ENCODE measurements around the gene MORN1.

MORN1 gene

GRCh38 chr1:2384941-2385481 lies 6.3 kb downstream of the MORN1 start:
- DNase-seq = no peak

GRCh38 chr1:2384130-2384860 lies 7.1 kb downstream of the MORN1 start:
- DNase-seq = no peak

- DNase-seq = no peak
Observed at GRCh38 chr1:2383576-2383975, 7.8 kb downstream of the MORN1 start.

DNA sequence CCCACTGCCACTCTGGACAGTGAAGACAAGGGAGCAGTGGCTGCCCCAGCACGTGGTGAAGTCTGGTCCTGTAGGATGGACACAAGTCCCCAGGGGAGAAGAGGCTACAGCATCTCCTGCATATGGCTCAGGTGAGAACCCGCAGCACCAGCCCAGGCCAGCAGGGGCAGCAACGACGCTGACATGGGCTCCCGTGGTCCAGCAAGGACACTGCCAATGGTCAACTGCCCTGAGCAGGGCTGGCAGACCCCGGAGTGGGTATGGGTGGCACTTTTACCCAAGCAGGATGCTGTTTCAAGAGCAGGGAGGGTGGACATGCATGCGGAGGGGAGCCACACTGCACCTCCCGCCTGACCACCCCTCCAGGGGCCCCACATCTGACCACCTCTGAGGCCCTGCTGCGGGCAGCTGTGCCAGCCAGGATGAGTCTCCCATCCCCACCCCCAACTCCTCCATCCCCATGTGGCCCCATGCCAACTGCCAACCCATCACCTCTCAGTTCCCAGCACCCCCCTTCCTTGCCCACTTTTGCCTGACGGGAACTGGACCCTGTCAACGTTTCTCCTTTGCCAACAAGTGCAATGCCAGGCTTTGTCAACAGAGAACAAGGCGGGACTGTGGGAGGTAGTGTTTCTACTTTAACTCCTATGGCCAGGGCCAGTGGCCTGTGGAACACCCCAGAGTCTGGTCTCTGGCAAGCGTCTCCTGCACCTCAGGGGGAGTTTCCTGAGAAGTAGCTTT lies 8.6 kb downstream of the MORN1 start:
- DNase-seq = no peak

GRCh38 chr1:2381741-2382620 lies 9.4 kb downstream of the MORN1 start:
- peak; percentile 73 for DNase-seq

GRCh38 chr1:2380816-2381591 lies 10.3 kb downstream of the MORN1 start:
- no peak for DNase-seq

DNA sequence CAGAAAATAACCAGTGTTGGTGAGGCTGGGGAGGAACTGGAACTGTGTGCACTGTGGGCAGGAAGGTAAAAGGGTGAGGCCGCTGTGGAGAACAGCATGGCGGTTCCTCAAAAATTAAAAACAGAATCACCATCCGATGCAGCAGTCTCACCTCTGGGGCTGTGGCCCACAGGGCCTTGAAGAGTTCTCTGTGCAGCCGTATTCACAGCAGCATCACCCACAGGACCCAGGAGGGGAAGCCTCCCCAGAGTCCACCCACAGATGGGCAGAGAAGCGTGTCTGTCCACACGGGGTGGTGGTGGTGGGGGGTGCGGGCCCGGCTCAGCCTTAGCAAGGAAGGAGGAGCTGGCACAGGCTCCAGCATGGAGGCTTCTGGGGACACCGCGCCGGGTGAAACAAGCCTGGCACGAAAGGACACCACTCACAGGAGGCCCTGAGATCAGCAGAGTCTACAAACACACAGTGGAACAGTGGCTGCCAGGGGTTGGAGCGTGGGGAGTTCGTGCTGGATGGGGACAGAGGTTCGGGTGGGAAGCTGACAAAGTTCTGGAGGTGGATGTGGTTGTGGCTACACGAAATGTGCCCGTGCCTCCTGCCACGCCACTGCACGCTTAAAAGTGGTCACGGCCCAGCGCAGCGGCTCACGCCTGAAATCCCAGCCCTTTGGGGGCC lies 11.5 kb downstream of the MORN1 start:
- DNase-seq = no peak

GRCh38 chr1:2378956-2379732 lies 12.2 kb downstream of the MORN1 start:
- no peak for DNase-seq

DNA sequence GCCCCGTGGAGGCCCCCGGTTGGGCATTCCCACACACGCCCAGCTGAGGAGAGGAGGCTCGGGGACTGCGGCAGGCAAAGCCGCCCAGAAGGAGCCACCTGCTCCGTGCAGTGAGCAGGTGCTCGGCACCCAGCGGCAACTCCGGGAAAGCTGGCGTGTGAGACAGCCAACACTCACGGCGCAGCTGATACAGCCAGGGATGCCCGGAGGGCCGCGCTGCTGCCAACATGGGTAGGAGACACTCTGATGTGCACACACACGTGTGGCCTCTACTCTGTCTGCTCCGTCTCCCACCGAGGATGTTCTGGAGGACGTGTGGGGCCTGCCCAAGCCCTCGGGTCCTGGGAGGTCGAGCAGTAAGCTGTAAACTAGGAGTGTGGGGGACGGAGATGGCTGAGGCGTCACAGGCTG lies 12.9 kb downstream of the MORN1 start:
- DNase-seq = no peak

GRCh38 chr1:2377751-2378440 lies 13.5 kb downstream of the MORN1 start:
- DNase-seq = no peak

GRCh38 chr1:2376931-2377672 lies 14.3 kb downstream of the MORN1 start:
- DNase-seq = no peak

DNA sequence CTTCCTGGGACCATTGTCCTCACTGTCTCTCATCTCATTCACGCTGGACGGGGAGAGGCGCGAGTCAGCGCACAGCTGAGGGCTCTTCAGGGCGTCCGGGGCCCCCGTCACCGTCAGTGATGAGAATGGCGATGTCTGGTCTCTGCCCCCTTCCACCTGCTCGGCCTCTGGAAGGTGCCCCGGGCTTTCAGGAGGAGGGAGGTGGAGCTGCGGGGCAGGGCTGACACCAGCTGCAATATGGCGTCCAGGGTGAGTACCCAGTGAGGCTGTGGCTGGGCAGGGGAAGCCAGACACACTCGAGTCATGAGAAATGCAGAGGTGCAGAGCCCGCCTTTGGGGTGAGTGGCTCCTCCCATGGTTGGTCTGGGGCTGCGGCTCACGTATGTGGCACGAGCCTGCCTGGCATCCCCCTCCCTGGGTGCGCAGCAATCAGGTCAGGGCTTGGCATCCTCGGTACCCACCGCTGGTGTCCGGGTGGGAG lies 15.1 kb downstream of the MORN1 start:
- DNase-seq = no peak

GRCh38 chr1:2375923-2376260 lies 15.5 kb downstream of the MORN1 start:
- no peak for DNase-seq

- DNase-seq = no peak
Observed at GRCh38 chr1:2375246-2375922, 16.0 kb downstream of the MORN1 start.

DNA sequence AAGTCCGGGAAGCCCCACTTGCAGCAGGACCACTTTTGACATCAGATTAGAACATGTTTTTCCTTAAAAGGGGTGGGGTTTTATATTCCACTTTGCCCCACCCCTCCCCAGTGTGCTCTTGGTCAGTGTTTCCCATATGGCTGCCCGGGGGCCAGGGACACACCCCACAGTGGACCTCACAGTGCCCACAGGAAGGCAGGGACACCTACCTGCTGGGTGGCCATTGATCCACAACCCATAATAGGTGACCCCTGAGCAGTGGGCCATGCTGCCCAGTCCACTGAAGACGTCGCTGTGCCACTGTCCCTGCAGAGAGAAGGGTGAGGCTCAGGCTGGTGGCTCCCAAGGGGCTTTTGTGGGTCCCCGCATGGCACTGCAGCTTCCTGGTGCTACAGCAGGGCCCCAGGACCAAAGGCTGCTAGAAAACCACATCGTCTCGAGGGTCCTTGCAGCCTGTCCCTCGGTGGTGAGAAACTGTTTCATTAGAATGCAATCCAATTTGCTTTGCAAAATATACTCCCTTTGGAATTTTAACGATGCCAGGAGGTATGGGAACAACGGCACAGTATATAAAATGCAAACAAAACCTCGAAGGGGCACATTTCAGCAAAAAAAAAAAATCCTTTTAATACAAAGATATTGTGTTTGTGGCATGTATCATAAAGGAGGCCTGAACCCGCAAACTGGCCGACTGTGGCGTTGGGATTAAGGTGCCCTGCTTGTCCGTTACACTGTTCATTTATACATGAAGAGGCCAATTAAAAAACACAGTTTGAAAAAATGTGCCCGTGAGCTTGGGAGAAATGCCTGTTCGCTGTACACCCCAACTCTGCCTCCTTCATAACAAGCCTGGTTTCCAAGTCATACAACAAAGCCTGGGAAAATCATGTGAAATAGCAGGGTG lies 16.9 kb downstream of the MORN1 start:
- no peak for DNase-seq

DNA sequence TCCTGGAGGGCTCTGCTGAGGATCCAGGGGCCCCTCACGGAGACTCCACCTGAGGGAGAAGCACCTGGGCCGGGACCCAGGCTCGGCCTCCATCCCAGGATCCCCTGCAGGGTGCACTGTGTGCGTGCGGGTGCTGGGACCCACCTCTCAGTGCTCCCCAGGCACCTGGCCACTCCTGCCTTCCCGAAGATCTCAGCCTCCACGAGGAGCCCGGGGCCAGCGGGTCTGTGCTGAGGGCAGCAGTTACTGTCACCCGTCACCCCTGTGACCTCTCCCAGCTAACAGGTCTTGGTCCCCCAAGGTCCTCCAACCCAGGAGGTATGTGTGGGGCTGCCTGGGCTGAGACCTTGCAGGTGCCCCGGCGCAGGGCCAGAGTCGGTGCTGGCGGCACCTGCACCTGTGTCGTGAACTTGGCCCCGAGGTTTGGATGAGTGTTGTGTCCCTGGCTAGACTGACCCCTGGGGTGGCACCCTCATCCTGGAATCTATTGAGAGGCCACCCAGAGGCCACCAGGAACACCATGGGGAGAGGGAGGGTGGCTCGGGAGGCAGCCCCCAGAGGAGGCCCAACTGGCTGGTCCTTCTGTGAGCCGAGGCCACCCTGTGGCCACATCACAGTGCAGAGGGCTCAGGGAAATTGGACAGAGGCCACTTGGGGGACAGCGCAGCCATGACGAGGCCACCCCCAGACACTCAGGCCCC lies 17.7 kb downstream of the MORN1 start:
- no peak for DNase-seq

All from CD4-positive, alpha-beta T cell treated with Interferon gamma for 1 hour (primary cell).